Sigmoid colon (tissue), 4 donors: ENCODE data around the gene GABBR2.

Source experiments
- EP300 ChIP-seq, 4 donors: sonication (generic); formaldehyde crosslinking; IDR thresholded peaks; one replicate each; pipeline ENCODE4 v1.6.1; 2017; ENCODE audit warnings: antibody characterized with exemption in 4 of 4
- POLR2A ChIP-seq, 2 donors: fragments of 450-650 bp; IDR thresholded peaks; one replicate each; pipeline ENCODE4 v1.6.1; 2016; ENCODE audit warnings: antibody characterized with exemption in 2 of 2, mild to moderate bottlenecking in 2 of 2, moderate library complexity in 2 of 2
- POLR2AphosphoS5 ChIP-seq, 4 donors: sonication (generic); formaldehyde crosslinking; IDR thresholded peaks; one replicate each; pipeline ENCODE4 v1.6.1; 2017; ENCODE audit warnings: antibody characterized with exemption in 4 of 4
- TF ChIP-seq, protein P1 (sequence below), 4 experiments: fragments of 450-650 bp in 3 of 4; fragments of 200-600 bp in 1 of 4; IDR thresholded peaks; one replicate each; pipeline ENCODE4 v1.5.1; 2016 to 2019; ENCODE audit warnings: antibody characterized with exemption in 4 of 4, mild to moderate bottlenecking in 3 of 4, moderate library complexity in 2 of 4

DNA sequence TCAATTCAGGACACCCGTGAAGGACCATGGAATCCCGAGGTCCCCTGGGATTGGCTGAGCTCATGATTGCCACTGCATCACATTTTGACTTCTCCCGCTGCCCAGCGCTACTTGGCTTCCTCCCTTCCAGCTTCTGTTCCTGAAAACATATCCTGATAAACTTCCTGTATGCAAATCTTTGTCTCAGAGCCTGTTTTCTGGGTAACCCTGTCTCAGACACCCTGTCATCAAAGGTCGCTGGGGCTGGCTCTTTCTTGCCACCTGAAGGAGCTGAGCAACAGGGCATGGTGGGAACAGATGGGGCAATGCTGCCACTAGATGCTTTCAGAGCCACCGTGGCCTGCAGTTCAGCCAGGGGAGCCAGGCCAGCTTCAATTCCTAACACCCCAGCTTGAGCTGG lies 299.0 kb downstream of the GABBR2 start:
- no peak for TF ChIP-seq POLR2A (IDR thresholded peaks at IDR 0.05)
- TF ChIP-seq, protein P1, sequence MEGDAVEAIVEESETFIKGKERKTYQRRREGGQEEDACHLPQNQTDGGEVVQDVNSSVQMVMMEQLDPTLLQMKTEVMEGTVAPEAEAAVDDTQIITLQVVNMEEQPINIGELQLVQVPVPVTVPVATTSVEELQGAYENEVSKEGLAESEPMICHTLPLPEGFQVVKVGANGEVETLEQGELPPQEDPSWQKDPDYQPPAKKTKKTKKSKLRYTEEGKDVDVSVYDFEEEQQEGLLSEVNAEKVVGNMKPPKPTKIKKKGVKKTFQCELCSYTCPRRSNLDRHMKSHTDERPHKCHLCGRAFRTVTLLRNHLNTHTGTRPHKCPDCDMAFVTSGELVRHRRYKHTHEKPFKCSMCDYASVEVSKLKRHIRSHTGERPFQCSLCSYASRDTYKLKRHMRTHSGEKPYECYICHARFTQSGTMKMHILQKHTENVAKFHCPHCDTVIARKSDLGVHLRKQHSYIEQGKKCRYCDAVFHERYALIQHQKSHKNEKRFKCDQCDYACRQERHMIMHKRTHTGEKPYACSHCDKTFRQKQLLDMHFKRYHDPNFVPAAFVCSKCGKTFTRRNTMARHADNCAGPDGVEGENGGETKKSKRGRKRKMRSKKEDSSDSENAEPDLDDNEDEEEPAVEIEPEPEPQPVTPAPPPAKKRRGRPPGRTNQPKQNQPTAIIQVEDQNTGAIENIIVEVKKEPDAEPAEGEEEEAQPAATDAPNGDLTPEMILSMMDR (IDR thresholded peaks at IDR 0.05) = no peak
- no peak for TF ChIP-seq EP300 (IDR thresholded peaks at IDR 0.05)
- no peak for TF ChIP-seq POLR2AphosphoS5 (IDR thresholded peaks at IDR 0.05)
